ENCODE data around the gene NCR1.

DNA sequence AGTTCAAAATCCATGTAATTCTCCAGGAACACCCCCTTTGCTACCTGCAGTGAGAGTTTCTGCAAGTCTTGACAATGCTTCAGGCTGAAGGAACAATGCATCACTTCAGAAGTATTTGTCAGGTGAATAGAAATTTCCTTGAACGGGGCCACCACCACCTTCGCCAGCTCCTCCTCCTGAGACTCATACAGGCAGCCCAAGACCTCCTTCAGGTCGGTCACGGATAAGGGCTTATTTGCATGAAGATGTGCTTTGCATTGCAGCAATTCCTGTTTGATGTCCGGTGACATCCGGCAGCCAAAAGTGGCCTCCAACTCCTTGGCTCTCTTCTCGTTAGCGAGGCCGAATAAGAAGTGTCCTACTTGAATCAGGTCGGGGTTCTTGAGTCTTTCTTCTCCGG is 33.0 kb downstream of the NCR1 start:
- TF ChIP-seq, protein P1, sequence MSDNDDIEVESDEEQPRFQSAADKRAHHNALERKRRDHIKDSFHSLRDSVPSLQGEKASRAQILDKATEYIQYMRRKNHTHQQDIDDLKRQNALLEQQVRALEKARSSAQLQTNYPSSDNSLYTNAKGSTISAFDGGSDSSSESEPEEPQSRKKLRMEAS (CRISPR knock-in tag; IDR thresholded peaks at IDR 0.05), result no peak
- TF ChIP-seq, protein P2, sequence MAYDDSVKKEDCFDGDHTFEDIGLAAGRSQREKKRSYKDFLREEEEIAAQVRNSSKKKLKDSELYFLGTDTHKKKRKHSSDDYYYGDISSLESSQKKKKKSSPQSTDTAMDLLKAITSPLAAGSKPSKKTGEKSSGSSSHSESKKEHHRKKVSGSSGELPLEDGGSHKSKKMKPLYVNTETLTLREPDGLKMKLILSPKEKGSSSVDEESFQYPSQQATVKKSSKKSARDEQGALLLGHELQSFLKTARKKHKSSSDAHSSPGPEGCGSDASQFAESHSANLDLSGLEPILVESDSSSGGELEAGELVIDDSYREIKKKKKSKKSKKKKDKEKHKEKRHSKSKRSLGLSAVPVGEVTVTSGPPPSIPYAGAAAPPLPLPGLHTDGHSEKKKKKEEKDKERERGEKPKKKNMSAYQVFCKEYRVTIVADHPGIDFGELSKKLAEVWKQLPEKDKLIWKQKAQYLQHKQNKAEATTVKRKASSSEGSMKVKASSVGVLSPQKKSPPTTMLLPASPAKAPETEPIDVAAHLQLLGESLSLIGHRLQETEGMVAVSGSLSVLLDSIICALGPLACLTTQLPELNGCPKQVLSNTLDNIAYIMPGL (CRISPR knock-in tag; IDR thresholded peaks at IDR 0.05), result no peak
- TF ChIP-seq, protein P3, sequence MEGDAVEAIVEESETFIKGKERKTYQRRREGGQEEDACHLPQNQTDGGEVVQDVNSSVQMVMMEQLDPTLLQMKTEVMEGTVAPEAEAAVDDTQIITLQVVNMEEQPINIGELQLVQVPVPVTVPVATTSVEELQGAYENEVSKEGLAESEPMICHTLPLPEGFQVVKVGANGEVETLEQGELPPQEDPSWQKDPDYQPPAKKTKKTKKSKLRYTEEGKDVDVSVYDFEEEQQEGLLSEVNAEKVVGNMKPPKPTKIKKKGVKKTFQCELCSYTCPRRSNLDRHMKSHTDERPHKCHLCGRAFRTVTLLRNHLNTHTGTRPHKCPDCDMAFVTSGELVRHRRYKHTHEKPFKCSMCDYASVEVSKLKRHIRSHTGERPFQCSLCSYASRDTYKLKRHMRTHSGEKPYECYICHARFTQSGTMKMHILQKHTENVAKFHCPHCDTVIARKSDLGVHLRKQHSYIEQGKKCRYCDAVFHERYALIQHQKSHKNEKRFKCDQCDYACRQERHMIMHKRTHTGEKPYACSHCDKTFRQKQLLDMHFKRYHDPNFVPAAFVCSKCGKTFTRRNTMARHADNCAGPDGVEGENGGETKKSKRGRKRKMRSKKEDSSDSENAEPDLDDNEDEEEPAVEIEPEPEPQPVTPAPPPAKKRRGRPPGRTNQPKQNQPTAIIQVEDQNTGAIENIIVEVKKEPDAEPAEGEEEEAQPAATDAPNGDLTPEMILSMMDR (IDR thresholded peaks at IDR 0.05), result no peak
- TF ChIP-seq, protein P4, sequence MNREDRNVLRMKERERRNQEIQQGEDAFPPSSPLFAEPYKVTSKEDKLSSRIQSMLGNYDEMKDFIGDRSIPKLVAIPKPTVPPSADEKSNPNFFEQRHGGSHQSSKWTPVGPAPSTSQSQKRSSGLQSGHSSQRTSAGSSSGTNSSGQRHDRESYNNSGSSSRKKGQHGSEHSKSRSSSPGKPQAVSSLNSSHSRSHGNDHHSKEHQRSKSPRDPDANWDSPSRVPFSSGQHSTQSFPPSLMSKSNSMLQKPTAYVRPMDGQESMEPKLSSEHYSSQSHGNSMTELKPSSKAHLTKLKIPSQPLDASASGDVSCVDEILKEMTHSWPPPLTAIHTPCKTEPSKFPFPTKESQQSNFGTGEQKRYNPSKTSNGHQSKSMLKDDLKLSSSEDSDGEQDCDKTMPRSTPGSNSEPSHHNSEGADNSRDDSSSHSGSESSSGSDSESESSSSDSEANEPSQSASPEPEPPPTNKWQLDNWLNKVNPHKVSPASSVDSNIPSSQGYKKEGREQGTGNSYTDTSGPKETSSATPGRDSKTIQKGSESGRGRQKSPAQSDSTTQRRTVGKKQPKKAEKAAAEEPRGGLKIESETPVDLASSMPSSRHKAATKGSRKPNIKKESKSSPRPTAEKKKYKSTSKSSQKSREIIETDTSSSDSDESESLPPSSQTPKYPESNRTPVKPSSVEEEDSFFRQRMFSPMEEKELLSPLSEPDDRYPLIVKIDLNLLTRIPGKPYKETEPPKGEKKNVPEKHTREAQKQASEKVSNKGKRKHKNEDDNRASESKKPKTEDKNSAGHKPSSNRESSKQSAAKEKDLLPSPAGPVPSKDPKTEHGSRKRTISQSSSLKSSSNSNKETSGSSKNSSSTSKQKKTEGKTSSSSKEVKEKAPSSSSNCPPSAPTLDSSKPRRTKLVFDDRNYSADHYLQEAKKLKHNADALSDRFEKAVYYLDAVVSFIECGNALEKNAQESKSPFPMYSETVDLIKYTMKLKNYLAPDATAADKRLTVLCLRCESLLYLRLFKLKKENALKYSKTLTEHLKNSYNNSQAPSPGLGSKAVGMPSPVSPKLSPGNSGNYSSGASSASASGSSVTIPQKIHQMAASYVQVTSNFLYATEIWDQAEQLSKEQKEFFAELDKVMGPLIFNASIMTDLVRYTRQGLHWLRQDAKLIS (CRISPR knock-in tag; IDR thresholded peaks at IDR 0.05; ENCODE audit: borderline replicate concordance), result no peak
- TF ChIP-seq, protein P5, sequence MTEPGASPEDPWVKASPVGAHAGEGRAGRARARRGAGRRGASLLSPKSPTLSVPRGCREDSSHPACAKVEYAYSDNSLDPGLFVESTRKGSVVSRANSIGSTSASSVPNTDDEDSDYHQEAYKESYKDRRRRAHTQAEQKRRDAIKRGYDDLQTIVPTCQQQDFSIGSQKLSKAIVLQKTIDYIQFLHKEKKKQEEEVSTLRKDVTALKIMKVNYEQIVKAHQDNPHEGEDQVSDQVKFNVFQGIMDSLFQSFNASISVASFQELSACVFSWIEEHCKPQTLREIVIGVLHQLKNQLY (CRISPR knock-in tag; IDR thresholded peaks at IDR 0.05), result no peak
- TF ChIP-seq, protein P6, sequence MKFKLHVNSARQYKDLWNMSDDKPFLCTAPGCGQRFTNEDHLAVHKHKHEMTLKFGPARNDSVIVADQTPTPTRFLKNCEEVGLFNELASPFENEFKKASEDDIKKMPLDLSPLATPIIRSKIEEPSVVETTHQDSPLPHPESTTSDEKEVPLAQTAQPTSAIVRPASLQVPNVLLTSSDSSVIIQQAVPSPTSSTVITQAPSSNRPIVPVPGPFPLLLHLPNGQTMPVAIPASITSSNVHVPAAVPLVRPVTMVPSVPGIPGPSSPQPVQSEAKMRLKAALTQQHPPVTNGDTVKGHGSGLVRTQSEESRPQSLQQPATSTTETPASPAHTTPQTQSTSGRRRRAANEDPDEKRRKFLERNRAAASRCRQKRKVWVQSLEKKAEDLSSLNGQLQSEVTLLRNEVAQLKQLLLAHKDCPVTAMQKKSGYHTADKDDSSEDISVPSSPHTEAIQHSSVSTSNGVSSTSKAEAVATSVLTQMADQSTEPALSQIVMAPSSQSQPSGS (CRISPR knock-in tag; IDR thresholded peaks at IDR 0.05; ENCODE audit: borderline replicate concordance, low read depth), result no peak
- TF ChIP-seq JUN (CRISPR knock-in tag; IDR thresholded peaks at IDR 0.05), result no peak

Measured in WTC11 (cell line).